Middle frontal gyrus (tissue), 1 donor: Measurements from ENCODE around the gene KDM8.

Source experiments
- DNase-seq: peaks from one replicate; pipeline ENCODE4 v3.0.0-alpha.2; 2015; ENCODE audit warnings: low spot score; ENCODE audit errors: extremely low spot score

Gene KDM8

DNA sequence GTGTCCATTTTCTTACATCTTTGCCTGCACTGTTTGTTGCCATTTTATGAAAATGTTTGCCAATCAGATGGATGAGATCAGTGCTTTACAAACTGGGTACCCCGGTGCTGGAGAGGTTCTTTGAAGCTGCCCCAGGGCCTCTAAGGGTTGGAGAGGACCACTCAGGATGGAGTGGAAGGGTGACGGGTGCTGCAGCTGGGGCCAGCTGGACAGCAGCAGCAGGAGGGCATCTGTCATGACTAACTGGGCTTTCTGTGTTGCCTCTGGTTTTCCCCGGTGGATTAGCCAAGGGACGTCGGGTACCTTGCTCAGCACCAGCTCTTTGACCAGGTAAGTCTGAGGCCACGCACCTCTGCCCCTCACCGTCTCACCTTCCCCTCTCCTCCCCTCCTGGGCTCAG, 12.3 kb downstream of the KDM8 start:
- no peak for DNase-seq

GRCh38 chr16:27216297-27216885, 13.1 kb downstream of the KDM8 start:
- DNase-seq: no peak

- DNase-seq: peak; percentile 62
These were observed 13.9 kb downstream of the KDM8 start for GRCh38 chr16:27217256-27217655.

DNA sequence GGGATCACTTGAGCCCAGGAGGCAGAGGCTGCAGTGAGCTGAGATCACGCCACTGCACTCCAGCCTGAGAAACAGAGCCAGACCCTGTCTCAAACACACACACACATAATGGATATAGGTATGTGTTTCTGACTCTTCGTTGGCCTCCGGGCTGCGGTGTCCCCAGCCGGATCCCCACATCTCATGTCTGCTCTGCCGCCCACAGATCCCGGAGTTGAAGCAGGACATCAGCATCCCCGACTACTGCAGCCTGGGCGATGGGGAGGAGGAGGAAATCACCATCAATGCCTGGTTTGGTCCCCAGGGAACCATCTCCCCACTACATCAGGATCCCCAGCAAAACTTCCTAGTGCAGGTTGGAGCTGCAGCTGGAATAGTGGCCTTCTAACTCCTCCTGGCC, 15.4 kb downstream of the KDM8 start:
- no peak for DNase-seq

GRCh38 chr16:27219161-27219560, 15.8 kb downstream of the KDM8 start:
- DNase-seq: no peak

DNA sequence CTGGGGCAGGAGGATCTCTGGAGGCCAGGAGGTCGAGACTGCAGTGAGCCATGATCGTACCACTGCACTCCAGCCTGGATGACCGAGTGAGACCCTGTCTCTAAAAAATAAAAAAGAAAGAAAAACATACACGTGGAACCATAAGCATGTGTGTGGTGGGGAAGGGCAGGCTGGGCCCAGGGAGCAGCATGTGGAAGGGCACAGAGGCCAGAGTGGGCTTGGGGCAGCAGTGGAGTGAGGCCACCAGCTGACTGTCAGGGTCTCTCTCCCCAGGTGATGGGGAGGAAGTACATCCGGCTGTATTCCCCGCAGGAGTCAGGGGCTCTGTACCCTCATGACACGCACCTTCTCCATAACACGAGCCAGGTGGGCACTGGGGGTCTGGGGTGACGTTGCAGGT, 16.8 kb downstream of the KDM8 start:
- DNase-seq: no peak

- DNase-seq: no peak
These were observed 17.2 kb downstream of the KDM8 start for GRCh38 chr16:27220527-27220926.

DNA sequence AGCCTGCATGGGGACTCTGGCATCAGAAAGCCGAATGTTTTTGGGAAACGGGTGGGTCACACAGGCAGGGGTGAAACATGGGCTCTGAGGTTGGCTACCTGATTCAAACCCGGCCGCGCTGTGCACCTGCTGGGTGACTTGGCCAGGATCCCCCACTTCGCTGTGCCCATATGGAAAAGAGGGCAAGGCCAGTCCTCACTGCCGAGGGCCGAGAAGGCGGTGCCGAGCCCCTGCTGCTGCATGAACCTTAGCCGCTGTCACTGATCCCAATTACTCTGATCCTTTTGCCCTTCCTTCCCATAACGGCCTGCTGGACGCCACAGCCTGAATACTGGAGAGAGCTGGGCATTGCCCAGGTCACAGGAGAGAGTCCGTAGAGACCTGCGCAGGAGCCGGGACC, 17.7 kb downstream of the KDM8 start:
- no peak for DNase-seq

- no peak for DNase-seq
These were observed 18.4 kb downstream of the KDM8 start for GRCh38 chr16:27221576-27222248.

- no peak for DNase-seq
These were observed 19.2 kb downstream of the KDM8 start for GRCh38 chr16:27222249-27223225.

GRCh38 chr16:27223226-27223610, 19.9 kb downstream of the KDM8 start:
- DNase-seq: no peak

DNA sequence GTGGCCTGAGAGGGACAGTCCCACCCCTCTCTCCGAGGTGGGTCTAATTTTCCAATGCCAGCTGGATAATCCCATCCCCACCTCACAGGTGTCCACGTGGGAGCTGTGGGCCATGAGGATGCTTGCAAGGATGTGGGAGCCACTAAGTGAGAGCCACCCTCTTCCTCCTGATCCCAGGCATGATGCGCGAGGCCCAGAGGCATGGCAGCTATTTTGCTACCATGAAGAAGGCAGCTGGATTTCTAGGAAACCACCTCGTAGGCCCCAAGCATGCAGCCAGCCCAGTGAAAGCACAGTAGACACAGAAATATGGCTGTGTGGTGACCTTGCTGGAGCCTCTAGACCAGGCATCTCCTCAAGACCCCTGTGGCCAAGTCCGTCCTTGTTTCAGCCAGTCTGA, 20.4 kb downstream of the KDM8 start:
- DNase-seq: no peak

GRCh38 chr16:27224271-27224737, 21.0 kb downstream of the KDM8 start:
- no peak for DNase-seq

- DNase-seq: no peak
These were observed 21.5 kb downstream of the KDM8 start for GRCh38 chr16:27224741-27225300.

DNA sequence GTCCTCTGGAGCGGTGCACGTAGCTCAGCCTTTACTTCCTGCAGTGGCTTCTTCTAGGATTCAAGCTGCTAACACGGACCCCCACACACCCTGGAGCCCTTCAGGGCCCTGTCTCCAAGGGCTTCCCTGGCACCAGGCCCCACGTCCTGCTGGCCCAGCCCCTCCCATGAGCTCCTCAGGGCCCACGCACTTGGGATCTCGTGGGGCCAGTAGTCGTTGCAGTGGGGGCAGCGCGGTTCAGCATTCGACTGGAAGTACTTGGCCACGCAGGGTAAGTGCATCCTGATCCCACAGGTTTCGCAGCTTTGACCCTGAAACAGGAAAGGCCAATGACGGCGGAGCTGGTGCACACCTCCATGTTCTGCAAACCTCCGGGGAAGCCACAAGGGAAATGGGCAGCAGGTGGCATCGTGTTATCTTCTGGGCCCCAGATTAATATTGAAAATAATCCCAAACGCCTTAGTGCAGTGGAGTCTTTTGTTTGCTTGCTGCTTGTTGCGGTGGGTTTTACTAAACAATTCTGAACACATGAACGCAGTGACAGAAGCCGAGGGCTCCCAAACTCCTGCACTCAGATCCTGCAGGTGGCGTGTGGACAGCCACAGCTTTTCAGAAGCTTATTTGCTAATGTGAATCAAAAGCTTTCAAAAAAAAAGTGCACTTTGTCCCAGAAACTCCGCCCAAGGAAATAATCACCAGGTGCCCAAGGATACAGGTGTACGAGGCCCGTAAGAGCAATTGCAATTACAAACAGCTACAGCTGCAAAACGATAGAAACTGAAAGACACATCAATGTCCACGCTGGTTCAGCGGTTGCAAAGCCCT, 22.4 kb downstream of the KDM8 start:
- no peak for DNase-seq

DNA sequence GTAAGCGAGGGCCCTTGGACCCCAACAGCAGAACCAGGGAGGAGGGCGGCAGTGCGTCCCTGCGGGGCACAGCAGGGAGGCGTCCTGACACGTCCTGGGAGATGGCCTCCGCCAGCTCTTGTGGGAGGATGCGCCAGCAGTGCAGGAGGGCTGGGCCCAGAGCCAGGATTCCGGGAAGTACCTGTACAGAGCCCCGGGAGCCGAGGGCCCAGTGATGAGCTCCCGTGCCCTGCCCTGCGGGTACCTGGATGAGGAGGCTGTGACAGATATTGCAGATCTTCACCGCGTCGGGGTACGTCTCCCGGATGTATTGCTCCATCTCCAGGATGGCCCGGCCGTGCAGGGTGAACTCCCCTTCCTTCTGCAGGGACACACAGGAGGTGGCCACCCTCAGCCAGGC, 23.1 kb downstream of the KDM8 start:
- no peak for DNase-seq

GRCh38 chr16:27226976-27227705, 23.8 kb downstream of the KDM8 start:
- DNase-seq: no peak

DNA sequence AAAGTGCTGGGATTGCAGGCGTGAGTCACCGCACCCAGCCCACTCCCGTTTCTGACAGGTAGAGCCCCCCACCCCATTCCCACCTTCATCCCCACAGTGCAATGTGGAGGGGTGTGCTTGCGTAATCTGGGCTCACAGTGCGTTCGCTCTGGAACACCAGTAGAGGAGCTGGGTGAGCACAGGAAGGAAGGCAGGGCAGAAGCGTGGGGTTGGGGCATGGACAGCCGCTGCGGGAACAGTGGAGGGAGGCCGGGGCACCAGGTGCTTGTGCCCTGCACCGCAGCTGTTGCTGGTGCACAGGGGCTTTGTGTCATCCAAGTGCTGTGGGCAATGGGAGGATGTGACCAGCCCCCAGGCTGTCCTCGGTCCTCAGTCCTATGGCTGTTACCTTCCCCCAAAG, 24.7 kb downstream of the KDM8 start:
- DNase-seq: no peak

GRCh38 chr16:27228621-27229501, 25.5 kb downstream of the KDM8 start:
- no peak for DNase-seq
